ENCODE measurements around the gene NHLH2.

DNA sequence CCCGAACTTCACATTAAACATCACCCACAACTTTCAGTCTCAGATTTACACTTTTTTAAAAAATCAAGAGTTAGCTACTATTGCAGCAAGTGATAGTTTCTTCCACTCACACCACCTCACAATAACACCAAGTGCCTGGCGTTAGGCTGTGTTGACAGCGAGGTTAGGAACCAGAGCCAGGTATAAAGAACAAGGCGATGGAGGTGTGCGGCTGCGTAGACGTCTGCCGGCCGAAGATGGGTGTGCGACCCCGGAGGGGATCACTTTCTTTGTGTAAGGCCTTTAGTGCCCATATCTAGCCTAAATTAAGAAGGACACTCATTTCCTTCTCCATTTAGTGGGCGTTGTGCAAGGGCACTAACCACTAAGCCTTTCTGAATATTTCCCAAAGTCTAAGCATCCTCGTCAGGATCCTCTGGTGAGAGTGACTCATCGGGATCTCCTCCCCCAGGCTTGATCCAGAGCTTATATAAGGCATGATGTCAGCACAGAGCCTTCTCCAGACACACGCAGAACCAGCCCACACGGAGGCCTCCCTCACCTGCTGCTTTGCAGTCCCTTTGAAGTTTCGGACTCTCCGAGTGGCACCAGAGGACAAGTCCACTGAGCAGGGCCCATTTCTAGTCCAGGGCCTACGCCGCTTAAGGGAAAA is 11.8 kb downstream of the NHLH2 start:
- no peak for TF ChIP-seq TAF1 (IDR thresholded peaks at IDR 0.05; ENCODE audit: low read depth)
- TF ChIP-seq, protein P1, sequence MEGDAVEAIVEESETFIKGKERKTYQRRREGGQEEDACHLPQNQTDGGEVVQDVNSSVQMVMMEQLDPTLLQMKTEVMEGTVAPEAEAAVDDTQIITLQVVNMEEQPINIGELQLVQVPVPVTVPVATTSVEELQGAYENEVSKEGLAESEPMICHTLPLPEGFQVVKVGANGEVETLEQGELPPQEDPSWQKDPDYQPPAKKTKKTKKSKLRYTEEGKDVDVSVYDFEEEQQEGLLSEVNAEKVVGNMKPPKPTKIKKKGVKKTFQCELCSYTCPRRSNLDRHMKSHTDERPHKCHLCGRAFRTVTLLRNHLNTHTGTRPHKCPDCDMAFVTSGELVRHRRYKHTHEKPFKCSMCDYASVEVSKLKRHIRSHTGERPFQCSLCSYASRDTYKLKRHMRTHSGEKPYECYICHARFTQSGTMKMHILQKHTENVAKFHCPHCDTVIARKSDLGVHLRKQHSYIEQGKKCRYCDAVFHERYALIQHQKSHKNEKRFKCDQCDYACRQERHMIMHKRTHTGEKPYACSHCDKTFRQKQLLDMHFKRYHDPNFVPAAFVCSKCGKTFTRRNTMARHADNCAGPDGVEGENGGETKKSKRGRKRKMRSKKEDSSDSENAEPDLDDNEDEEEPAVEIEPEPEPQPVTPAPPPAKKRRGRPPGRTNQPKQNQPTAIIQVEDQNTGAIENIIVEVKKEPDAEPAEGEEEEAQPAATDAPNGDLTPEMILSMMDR (IDR thresholded peaks at IDR 0.05; ENCODE audit: poor library complexity, severe bottlenecking): no peak
- no peak for TF ChIP-seq POLR2AphosphoS5 (IDR thresholded peaks at IDR 0.05)
- TF ChIP-seq MXI1 (conservative IDR thresholded peaks at IDR 0.05; ENCODE audit: poor library complexity, severe bottlenecking): no peak

Measured in neural cell (in vitro differentiated cells).